ENCODE data around the gene NRL.
"Not testable (repeated sequence)": the region's sequence is repeated elsewhere in the genome, so short reads cannot be mapped to it uniquely, and the experiment has no call there.

The NRL gene

GRCh38 chr14:24123424-24124417, 9.0 kb upstream of the NRL start:
- no peak for DNase-seq

- no peak for DNase-seq
Observed at GRCh38 chr14:24122898-24123297, 8.1 kb upstream of the NRL start.

- no peak for DNase-seq
Observed at GRCh38 chr14:24122416-24122815, 7.7 kb upstream of the NRL start.

GRCh38 chr14:24121210-24121609, 6.5 kb upstream of the NRL start:
- DNase-seq: no peak

GRCh38 chr14:24119691-24120090, 4.9 kb upstream of the NRL start:
- DNase-seq: no peak

- no peak for DNase-seq
Observed at GRCh38 chr14:24117179-24117578, 2.4 kb upstream of the NRL start.

GRCh38 chr14:24116128-24116814, 1.5 kb upstream of the NRL start:
- DNase-seq: no peak

GRCh38 chr14:24115422-24116127, 826 bp upstream of the NRL start:
- DNase-seq: no peak

- DNase-seq: peak; percentile 86
Observed at GRCh38 chr14:24113801-24114531, 783 bp downstream of the NRL start.

- no peak for DNase-seq
Observed at GRCh38 chr14:24113379-24113800, 1.4 kb downstream of the NRL start.

- DNase-seq: no peak
Observed at GRCh38 chr14:24110523-24110922, 4.2 kb downstream of the NRL start.

- DNase-seq: no peak
Observed at GRCh38 chr14:24110060-24110459, 4.7 kb downstream of the NRL start.

GRCh38 chr14:24108336-24108874, 6.3 kb downstream of the NRL start:
- no peak for DNase-seq

GRCh38 chr14:24106672-24107271, 8.0 kb downstream of the NRL start:
- DNase-seq: no peak

- not testable (repeated sequence) for DNase-seq
Observed at GRCh38 chr14:24105609-24106239, 9.0 kb downstream of the NRL start.

GRCh38 chr14:24103451-24103850, 11.3 kb downstream of the NRL start:
- DNase-seq: no peak

- no peak for DNase-seq
Observed at GRCh38 chr14:24102357-24103048, 12.2 kb downstream of the NRL start.

GRCh38 chr14:24100982-24101494, 13.7 kb downstream of the NRL start:
- DNase-seq: no peak

GRCh38 chr14:24100197-24100981, 14.4 kb downstream of the NRL start:
- no peak for DNase-seq

Data from CD4-positive, alpha-beta T cell treated with Interleukin-4 for 4 hours (primary cell).